OCI-LY3 (cell line): ENCODE data around the gene SH2B3.

Experiments
- EZH2phosphoT487 ChIP-seq: fragments of 200-600 bp; shearing (Covaris generic); IDR thresholded peaks from 2 replicates; pipeline ENCODE4 v1.6.1; 2018; ENCODE audit warnings: antibody characterized with exemption, mixed run types, low read depth
- TF ChIP-seq, protein P1 (sequence below): fragments of 200-600, 300-600 bp; sonication (generic); IDR thresholded peaks from 2 replicates; pipeline ENCODE4 v1.5.1; 2014; ENCODE audit warnings: antibody characterized with exemption, low read length, low read depth

DNA sequence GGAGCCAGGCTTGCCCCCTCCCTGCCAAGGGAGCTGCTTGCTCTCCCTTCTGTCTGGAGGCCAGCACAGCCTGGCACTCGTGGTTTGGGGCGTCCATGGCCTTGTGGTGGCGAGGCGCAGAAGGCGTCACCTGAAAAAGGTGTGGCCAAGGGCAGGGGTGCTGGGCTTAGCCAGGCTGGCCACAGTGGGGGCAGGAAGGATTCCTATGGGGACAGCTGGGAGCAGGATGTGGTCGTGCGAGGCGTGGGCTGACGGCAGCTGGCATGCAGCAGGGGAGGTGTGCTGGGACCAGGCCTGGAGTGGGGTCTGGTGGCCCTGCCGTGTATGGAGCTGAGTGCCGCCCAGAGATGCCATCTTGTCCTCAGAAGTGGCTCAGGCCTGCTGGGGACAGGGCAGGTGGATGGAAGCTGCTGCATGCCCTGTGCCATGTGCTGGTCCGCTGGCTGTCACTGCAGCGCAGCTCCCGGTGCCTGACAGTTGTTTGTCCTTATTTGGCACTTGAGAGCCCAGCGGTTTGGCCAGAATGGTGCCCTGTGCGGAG lies 30.0 kb downstream of the SH2B3 start:
- TF ChIP-seq, protein P1, sequence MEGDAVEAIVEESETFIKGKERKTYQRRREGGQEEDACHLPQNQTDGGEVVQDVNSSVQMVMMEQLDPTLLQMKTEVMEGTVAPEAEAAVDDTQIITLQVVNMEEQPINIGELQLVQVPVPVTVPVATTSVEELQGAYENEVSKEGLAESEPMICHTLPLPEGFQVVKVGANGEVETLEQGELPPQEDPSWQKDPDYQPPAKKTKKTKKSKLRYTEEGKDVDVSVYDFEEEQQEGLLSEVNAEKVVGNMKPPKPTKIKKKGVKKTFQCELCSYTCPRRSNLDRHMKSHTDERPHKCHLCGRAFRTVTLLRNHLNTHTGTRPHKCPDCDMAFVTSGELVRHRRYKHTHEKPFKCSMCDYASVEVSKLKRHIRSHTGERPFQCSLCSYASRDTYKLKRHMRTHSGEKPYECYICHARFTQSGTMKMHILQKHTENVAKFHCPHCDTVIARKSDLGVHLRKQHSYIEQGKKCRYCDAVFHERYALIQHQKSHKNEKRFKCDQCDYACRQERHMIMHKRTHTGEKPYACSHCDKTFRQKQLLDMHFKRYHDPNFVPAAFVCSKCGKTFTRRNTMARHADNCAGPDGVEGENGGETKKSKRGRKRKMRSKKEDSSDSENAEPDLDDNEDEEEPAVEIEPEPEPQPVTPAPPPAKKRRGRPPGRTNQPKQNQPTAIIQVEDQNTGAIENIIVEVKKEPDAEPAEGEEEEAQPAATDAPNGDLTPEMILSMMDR = no peak
- no peak for TF ChIP-seq EZH2phosphoT487
